GM06990 (cell line): ENCODE results near the gene KDSR.

Experiments
- DNase-seq: peaks from one replicate; pipeline ENCODE4 v3.0.0-alpha.2; 2011; ENCODE audit not compliant: insufficient read length; ENCODE audit errors: extremely low read depth
- H3K27me3 ChIP-seq: replicated peaks from 2 replicates; pipeline ENCODE4 v1.6.0; 2011; ENCODE audit warnings: low read length; ENCODE audit not compliant: control insufficient read depth, insufficient read depth
- H3K36me3 ChIP-seq: 2 replicates; pipeline ENCODE4 v1.5.1; 2011; ENCODE audit warnings: low read length; ENCODE audit not compliant: control insufficient read depth, insufficient read depth
- H3K4me3 ChIP-seq: replicated peaks from 2 replicates; pipeline ENCODE4 v1.5.1; 2011; ENCODE audit warnings: low read depth, mild to moderate bottlenecking, control low read depth, low read length
- TF ChIP-seq, protein P1 (sequence below): IDR thresholded peaks from 2 replicates; pipeline ENCODE4 v1.5.1; 2011; ENCODE audit warnings: low read length, control low read depth, mild to moderate bottlenecking, inconsistent platforms; ENCODE audit not compliant: insufficient read depth, poor library complexity, severe bottlenecking

Gene KDSR

DNA sequence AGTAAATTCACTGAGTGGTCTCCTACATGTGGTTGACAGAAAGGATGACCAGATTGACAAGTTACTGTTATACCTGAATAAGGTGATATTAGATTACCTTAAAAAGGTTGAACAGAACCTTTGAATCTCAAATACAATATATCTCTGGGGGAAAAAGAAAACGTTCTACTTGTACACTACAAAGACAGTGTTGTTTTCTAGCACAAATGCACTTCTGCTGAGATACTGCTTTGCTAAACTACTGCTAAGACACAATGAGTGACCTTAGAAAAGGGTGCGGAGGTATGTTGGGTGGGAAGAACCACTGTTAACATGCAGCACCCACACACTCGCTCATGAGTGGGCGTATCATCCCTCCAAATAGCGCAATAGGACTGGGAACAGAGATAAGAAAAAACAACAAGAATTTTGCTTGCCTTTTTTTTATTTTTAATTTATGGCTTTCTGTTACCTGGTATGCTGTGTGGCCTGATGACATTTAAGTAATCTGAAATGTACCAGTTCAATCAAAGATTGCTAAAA lies 53.5 kb downstream of the KDSR start:
- Histone ChIP-seq H3K4me3 (peak overlapping the region; percentile 98), H3K27me3 (no peaks in the 10 kb centered on the region), H3K36me3 (peaks cover 2% of the 10 kb centered on the region; the same call in 1 of the 2 replicates)
- no peak for DNase-seq
- TF ChIP-seq, protein P1, sequence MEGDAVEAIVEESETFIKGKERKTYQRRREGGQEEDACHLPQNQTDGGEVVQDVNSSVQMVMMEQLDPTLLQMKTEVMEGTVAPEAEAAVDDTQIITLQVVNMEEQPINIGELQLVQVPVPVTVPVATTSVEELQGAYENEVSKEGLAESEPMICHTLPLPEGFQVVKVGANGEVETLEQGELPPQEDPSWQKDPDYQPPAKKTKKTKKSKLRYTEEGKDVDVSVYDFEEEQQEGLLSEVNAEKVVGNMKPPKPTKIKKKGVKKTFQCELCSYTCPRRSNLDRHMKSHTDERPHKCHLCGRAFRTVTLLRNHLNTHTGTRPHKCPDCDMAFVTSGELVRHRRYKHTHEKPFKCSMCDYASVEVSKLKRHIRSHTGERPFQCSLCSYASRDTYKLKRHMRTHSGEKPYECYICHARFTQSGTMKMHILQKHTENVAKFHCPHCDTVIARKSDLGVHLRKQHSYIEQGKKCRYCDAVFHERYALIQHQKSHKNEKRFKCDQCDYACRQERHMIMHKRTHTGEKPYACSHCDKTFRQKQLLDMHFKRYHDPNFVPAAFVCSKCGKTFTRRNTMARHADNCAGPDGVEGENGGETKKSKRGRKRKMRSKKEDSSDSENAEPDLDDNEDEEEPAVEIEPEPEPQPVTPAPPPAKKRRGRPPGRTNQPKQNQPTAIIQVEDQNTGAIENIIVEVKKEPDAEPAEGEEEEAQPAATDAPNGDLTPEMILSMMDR = no peak

DNA sequence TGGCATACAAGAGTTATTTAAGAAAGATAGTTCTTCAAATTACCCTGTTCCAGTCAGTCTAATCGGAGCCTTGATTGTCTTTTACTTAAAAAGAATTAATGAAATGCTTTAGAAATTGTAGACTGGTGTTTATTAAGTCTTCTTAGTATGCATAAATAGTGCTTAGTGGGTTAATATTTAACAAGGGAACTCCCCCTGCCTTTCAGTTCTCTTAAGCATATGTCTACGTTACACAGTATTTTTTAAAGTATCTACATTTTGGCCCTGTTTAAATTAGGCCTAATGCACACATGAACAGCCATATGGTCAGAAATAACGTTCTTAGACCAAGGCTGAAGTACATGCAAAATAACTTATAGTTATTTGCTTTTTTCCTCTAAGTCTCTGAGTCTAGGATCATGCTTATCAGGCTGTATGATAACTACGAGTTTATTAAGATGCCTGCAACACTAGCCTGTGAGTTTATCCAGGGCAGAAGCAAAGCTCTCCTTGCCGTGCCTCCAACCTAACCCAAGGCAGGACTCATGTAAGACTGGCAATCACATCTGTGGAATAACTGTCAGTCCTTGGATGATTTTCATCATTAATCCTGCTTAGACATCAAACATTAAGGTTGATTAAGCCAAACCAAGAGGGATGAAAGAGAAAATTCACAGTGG lies 54.1 kb downstream of the KDSR start:
- H3K4me3 ChIP-seq = peak overlapping the region; percentile 98
- no peak for DNase-seq
- H3K36me3 ChIP-seq = peaks cover 2% of the 10 kb centered on the region; the same call in 1 of the 2 replicates
- H3K27me3 ChIP-seq = no peaks in the 10 kb centered on the region
- TF ChIP-seq, protein P1 = no peak

DNA sequence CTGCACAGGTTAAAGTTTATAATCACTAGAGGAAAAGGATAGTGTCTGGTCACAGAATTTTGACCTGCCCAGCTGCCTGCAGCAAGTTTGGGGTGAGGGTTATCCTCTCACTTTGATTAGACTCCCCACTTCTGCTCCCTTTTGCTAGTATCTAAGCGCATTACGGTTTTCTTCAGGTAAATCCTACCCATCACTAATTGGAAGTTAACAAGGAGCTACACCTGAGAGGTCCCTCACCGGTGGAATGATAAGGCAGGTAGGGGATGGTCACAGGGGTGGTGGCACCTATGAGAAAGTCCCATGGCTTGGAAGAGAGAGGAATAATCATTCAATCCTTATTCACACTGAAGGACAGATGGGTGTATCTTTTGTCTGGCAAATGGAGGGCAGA lies 55.0 kb downstream of the KDSR start:
- DNase-seq = no peak
- H3K36me3 ChIP-seq = peaks cover 4% of the 10 kb centered on the region; the same call in 1 of the 2 replicates
- H3K4me3 ChIP-seq = peak overlapping the region; percentile 98

DNA sequence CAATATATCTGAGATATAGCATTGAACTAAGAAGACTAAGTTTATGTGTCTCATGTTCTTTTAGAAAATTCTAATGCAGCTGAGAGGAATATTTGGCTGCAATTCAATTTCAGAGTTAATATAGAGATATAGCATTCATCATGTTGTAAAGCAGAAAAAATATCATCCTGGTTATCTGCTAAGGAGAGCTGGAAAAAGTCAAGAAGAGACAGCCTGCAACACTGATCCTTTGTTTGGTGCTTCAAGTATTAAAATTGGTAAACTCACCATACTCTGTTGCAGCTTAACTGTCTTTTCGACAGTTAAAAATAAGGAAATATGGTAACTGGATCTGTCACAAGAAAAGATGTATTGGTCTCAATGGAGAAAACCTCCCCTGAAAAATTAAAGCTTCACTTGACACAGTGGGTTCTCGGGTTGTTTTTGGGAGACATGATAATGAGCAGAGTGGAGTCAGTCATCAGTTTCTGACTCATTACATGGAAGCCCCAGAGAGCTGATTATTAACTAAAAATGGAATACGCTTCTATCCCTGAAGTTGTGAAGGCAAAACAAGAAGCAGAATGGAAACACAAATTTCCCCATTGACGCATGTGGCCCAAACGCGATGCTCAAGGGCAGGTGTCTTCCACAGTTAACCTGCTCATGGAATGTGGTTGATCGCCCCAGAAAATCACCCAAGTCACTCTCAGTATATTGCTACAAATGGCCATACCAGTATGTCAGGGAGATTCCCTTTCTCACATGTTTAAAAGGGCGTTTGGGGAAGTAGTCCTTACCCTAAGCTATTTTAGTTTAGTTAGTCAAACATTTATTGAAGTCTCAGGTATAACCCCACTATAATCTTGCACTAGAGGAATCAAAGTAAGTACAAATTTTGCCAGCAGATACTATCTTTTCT lies 55.6 kb downstream of the KDSR start:
- peak; percentile 56 for DNase-seq
- peak overlapping the region; percentile 98 for H3K4me3 ChIP-seq
- TF ChIP-seq, protein P1 = no peak
- H3K27me3 ChIP-seq = no peaks in the 10 kb centered on the region
- peaks cover 4% of the 10 kb centered on the region for H3K36me3 ChIP-seq

More for the DNA sequence above, 55.0 kb downstream of the KDSR start:
- TF ChIP-seq, protein P1 = no peak
- H3K27me3 ChIP-seq = no peaks in the 10 kb centered on the region

DNA sequence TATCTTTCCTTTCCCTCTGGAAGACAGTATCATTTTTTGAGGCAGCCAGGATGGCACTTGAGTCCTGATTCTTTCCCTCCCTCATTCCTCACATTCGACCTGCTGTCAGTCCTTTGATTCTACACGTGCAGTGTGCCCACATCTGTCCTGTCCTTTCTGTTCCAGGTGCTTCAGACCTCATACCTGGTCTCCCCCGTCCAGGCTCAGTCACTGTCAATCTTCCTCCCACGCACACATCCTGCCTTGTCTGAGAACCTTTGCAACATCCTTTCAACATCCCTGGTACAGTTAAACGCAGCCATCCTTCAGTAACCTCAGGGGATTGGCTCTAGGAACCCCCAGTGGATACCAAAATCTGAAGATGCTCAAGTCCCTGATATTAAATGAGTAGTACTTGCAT lies 57.6 kb downstream of the KDSR start:
- H3K27me3 ChIP-seq = no peaks in the 10 kb centered on the region

More for the DNA sequence above, 57.6 kb downstream of the KDSR start:
- TF ChIP-seq, protein P1 = no peak
- no peak for DNase-seq
- no peak overlapping the region for H3K4me3 ChIP-seq
- peaks cover 8% of the 10 kb centered on the region for H3K36me3 ChIP-seq
